OCI-LY1 (cell line): ENCODE data around the gene STAU1.

ENCODE experiments used
- EZH2 ChIP-seq: fragments of 200-600 bp; sonication (generic), shearing (Covaris generic); IDR thresholded peaks from 2 replicates; pipeline ENCODE4 v1.8.0; 2017; ENCODE audit warnings: borderline replicate concordance, mixed run types, mild to moderate bottlenecking, antibody characterized with exemption, low read length, moderate library complexity, mixed read lengths
- TF ChIP-seq, protein P1 (sequence below): fragments of 200-600 bp; sonication (generic), shearing (Covaris generic); IDR thresholded peaks from 2 replicates; pipeline ENCODE4 v1.5.1; 2017; ENCODE audit warnings: mild to moderate bottlenecking, antibody characterized with exemption, low read length, moderate library complexity, mixed read lengths

DNA sequence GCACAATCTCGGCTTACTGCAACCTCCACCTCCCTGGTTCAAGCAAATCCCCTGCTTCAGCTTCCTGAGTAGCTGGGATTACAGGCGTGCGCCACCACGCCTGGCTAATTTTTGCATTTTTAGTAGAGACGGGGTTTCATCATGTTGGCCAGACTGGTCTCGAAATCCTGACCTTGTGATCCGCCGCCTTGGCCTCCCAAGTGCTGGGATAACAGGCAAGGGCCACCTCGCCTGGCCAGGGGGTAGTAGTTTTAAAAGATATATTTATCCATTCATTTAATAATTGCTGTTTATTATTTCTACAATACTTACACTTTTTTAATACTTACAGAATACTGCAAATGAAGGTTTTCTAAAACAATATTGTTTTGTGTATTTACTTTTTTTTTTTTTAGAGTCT is 15.6 kb upstream of the STAU1 start:
- TF ChIP-seq, protein P1, sequence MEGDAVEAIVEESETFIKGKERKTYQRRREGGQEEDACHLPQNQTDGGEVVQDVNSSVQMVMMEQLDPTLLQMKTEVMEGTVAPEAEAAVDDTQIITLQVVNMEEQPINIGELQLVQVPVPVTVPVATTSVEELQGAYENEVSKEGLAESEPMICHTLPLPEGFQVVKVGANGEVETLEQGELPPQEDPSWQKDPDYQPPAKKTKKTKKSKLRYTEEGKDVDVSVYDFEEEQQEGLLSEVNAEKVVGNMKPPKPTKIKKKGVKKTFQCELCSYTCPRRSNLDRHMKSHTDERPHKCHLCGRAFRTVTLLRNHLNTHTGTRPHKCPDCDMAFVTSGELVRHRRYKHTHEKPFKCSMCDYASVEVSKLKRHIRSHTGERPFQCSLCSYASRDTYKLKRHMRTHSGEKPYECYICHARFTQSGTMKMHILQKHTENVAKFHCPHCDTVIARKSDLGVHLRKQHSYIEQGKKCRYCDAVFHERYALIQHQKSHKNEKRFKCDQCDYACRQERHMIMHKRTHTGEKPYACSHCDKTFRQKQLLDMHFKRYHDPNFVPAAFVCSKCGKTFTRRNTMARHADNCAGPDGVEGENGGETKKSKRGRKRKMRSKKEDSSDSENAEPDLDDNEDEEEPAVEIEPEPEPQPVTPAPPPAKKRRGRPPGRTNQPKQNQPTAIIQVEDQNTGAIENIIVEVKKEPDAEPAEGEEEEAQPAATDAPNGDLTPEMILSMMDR = no peak
- TF ChIP-seq EZH2 = no peak
